Parathyroid adenoma (tissue), 2 donors: ENCODE results near the gene SLC35G4.
"Not testable (repeated sequence)": the region's sequence is repeated elsewhere in the genome, so short reads cannot be mapped to it uniquely, and the experiment has no call there.

ENCODE experiments used
- H2AFZ ChIP-seq: fragments of 300-600 bp; sonication (generic); one replicate; pipeline ENCODE4 v1.7.0; 2017; ENCODE audit warnings: antibody characterized with exemption, mild to moderate bottlenecking
- H3K27ac ChIP-seq: fragments of 300-600 bp; sonication (generic); one replicate; pipeline ENCODE4 v1.7.0; 2017
- H3K27me3 ChIP-seq: fragments of 300-600 bp; sonication (generic); one replicate; pipeline ENCODE4 v1.7.0; 2017; ENCODE audit warnings: low read length; ENCODE audit not compliant: control insufficient read depth, insufficient read depth
- H3K36me3 ChIP-seq: fragments of 300-600 bp; sonication (generic); one replicate; pipeline ENCODE4 v1.7.0; 2017; ENCODE audit warnings: low read length; ENCODE audit not compliant: control insufficient read depth, insufficient read depth
- H3K4me1 ChIP-seq: fragments of 300-600 bp; sonication (generic); one replicate; pipeline ENCODE4 v1.7.0; 2017; ENCODE audit warnings: control low read depth
- H3K4me2 ChIP-seq: fragments of 300-600 bp; sonication (generic); one replicate; pipeline ENCODE4 v1.7.0; 2017; ENCODE audit warnings: low read length
- H3K4me3 ChIP-seq: fragments of 300-600 bp; sonication (generic); one replicate; pipeline ENCODE4 v1.7.0; 2017; ENCODE audit warnings: low read depth, low read length
- H3K79me2 ChIP-seq: fragments of 300-600 bp; sonication (generic); one replicate; pipeline ENCODE4 v1.7.0; 2017; ENCODE audit warnings: control low read depth
- H3K9ac ChIP-seq: fragments of 300-600 bp; sonication (generic); one replicate; pipeline ENCODE4 v1.7.0; 2017; ENCODE audit warnings: mild to moderate bottlenecking
- H3K9me3 ChIP-seq: fragments of 300-600 bp; sonication (generic); one replicate; pipeline ENCODE4 v1.7.0; 2017; ENCODE audit warnings: low read length; ENCODE audit not compliant: control insufficient read depth
- TF ChIP-seq, protein P1 (sequence below): fragments of 300-600 bp; sonication (generic); IDR thresholded peaks from one replicate; pipeline ENCODE4 v1.7.0; 2017; ENCODE audit warnings: antibody characterized with exemption, mild to moderate bottlenecking
- donor health status: primary hyperparathyroidism.

SLC35G4 gene

DNA sequence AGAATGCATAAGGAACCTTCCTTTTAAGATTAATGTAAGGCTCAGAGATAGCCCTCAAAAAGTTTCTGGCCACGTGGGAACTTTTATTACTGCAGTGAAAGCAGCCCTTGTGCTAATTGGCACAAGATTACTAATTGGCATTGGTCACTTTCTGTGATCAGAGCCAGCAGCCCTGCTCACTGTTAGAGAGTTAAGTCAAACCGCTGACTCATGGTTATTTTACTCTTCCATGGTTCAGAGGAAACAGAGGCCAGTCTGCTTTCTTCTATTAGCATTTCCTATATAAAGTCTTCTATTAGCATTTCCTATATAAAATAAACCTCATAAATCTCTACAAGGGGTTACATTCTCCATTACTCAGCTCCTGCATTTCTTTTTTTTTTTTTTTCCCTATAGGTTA, 1.5 kb upstream of the SLC35G4 start:
- H3K4me1 ChIP-seq, result no peaks in the 10 kb centered on the region
- H3K4me2 ChIP-seq, result no peak overlapping the region
- TF ChIP-seq, protein P1, sequence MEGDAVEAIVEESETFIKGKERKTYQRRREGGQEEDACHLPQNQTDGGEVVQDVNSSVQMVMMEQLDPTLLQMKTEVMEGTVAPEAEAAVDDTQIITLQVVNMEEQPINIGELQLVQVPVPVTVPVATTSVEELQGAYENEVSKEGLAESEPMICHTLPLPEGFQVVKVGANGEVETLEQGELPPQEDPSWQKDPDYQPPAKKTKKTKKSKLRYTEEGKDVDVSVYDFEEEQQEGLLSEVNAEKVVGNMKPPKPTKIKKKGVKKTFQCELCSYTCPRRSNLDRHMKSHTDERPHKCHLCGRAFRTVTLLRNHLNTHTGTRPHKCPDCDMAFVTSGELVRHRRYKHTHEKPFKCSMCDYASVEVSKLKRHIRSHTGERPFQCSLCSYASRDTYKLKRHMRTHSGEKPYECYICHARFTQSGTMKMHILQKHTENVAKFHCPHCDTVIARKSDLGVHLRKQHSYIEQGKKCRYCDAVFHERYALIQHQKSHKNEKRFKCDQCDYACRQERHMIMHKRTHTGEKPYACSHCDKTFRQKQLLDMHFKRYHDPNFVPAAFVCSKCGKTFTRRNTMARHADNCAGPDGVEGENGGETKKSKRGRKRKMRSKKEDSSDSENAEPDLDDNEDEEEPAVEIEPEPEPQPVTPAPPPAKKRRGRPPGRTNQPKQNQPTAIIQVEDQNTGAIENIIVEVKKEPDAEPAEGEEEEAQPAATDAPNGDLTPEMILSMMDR, result no peak
- no peaks in the 10 kb centered on the region for H3K36me3 ChIP-seq
- H3K4me3 ChIP-seq, result no peak overlapping the region
- H2AFZ ChIP-seq, result no peak overlapping the region
- H3K27ac ChIP-seq, result no peak overlapping the region
- H3K79me2 ChIP-seq, result no peaks in the 10 kb centered on the region
- no peak overlapping the region for H3K9ac ChIP-seq
- H3K9me3 ChIP-seq, result no peaks in the 10 kb centered on the region
- no peaks in the 10 kb centered on the region for H3K27me3 ChIP-seq

DNA sequence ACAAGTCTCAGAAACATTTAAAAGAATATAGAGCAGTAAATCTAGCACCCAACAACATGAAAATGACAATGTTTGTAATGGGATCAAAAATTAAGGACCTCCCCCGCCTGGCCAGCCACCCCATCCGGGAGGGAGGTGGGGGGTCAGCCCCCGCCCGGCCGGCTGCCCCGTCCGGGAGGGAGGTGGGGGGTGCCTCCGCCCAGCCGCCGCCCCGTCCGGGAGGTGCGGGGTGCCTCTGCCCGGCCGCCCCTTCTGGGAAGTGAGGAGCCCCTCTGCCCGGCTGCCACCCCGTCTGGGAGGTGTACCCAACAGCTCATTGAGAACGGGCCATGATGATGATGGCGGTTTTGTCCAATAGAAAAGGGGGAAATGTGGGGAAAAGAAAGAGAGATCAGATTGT, 778 bp upstream of the SLC35G4 start:
- H3K27ac ChIP-seq, H3K9ac ChIP-seq, H3K27me3 ChIP-seq, H3K79me2 ChIP-seq, H3K9me3 ChIP-seq, H3K4me3 ChIP-seq, H3K4me1 ChIP-seq, H3K4me2 ChIP-seq, H3K36me3 ChIP-seq, H2AFZ ChIP-seq: not testable (repeated sequence)

DNA sequence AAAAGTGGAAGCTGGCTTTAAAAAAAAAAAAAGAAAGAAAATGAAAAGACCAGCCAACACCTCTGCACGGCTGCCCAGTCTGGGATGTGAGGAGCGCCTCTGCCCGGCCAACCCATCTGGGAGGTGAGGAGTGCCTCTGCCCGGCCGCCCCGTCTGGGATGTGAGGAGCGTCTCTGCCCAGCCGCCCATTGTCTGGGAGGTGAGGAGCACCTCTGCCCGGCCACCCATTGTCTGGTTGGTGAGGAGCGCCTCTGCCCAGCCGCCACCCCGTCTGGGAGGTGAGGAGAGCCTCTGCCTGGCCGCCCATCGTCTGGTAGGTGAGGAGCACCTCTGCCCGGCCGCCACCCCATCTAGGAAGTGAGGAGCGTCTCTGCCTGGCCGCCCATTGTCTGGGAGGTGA, 3.7 kb downstream of the SLC35G4 start:
- H3K4me2 ChIP-seq, H3K4me1 ChIP-seq, H3K36me3 ChIP-seq, H3K79me2 ChIP-seq, H3K9ac ChIP-seq, H3K27me3 ChIP-seq, H3K9me3 ChIP-seq, H3K27ac ChIP-seq, H2AFZ ChIP-seq, H3K4me3 ChIP-seq: not testable (repeated sequence)

DNA sequence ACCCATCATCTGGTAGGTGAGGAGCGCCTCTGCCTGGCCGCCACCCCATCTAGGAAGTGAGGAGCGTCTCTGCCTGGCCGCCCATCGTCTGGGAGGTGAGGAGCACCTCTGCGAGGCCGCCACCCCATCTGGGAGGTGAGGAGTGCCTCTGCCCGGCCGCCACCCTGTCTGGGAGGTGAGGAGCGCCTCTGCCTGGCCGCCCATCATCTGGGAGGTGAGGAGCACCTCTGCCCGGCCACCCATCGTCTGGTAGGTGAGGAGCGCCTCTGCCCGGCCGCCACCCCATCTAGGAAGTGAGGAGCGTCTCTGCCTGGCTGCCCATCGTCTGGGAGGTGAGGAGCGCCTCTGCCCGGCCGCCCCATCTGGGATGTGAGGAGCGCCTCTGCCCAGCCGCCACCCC, 4.2 kb downstream of the SLC35G4 start:
- H3K4me2 ChIP-seq, H3K9me3 ChIP-seq, H3K27me3 ChIP-seq, H3K27ac ChIP-seq, H3K4me1 ChIP-seq, H3K79me2 ChIP-seq, H3K9ac ChIP-seq, H2AFZ ChIP-seq, H3K36me3 ChIP-seq, H3K4me3 ChIP-seq: not testable (repeated sequence)

DNA sequence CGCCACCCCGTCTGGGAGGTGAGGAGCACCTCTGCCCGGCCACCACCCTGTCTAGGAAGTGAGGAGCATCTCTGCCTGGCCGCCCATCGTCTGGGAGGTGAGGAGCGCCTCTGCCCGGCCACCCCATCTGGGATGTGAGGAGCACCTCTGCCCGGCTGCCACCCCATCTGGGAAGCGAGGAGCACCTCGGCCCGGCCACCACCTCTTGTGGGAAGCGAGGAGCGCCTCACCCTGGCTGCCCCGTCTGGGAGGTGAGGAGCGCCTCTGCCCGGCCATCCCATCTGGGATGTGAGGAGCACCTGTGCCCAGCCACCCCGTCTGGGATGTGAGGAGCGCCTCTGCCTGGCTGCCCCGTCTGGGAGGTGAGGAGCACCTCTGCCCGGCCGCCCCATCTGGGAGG, 4.6 kb downstream of the SLC35G4 start:
- H3K9me3 ChIP-seq, H2AFZ ChIP-seq, H3K4me3 ChIP-seq, H3K27ac ChIP-seq, H3K9ac ChIP-seq, H3K4me1 ChIP-seq, H3K4me2 ChIP-seq, H3K27me3 ChIP-seq, H3K79me2 ChIP-seq, H3K36me3 ChIP-seq: not testable (repeated sequence)

DNA sequence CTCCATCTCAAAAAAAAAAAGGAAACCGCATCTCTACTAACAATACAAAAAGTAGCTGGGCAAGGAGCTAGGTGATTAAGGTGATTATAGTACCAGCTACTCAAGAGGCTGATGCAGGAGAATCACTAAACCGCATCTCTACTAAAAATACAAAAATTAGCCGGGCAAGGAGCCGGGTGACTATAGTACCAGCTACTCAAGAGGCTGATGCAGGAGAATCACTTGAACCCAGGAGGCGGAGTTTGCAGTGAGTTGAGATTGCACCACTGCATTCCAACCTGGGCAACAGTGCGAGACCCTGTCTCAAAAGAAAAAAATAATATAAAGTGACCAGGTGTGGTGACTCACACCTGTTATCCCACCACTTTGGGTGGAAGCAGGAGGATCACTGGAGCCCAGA, 5.6 kb downstream of the SLC35G4 start:
- not testable (repeated sequence) for H3K4me3 ChIP-seq, H3K9ac ChIP-seq, H3K9me3 ChIP-seq, H3K36me3 ChIP-seq, H3K4me1 ChIP-seq, H3K79me2 ChIP-seq, H3K27ac ChIP-seq, H3K4me2 ChIP-seq, H3K27me3 ChIP-seq, H2AFZ ChIP-seq

DNA sequence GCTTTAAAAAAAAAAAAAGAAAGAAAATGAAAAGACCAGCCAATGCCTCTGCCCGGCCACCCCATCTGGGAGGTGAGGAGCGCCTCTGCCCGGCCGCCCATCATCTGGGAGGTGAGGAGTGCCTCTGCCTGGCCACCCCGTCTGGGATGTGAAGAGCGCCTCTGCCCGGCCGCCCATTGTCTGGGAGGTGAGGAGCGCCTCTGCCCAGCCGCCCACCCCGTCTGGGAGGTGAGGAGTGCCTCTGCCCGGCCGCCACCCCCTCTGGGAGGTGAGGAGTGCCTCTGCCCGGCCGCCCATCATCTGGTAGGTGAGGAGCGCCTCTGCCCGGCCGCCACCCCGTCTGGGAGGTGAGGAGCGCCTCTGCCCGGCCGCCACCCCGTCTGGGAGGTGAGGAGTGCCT, 37.9 kb downstream of the SLC35G4 start:
- H3K36me3 ChIP-seq, H3K4me3 ChIP-seq, H2AFZ ChIP-seq, H3K27ac ChIP-seq, H3K79me2 ChIP-seq, H3K9ac ChIP-seq, H3K9me3 ChIP-seq, H3K27me3 ChIP-seq, H3K4me2 ChIP-seq, H3K4me1 ChIP-seq: not testable (repeated sequence)

DNA sequence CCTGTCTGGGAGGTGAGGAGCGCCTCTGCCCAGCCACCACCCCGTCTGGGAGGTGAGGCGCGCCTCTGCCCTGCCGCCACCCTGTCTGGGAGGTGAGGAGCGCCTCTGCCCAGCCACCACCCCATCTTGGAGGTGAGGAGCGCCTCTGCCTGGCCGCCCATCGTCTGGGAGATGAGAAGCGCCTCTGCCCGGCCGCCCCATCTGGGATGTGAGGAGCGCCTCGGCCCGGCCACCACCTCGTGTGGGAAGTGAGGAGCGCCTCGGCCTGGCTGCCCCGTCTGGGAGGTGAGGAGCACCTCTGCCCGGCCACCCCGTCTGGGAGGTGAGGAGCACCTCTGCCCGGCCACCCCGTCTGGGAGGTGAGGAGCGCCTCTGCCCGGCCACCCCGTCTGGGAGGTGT, 38.4 kb downstream of the SLC35G4 start:
- H2AFZ ChIP-seq, H3K9me3 ChIP-seq, H3K9ac ChIP-seq, H3K4me3 ChIP-seq, H3K4me1 ChIP-seq, H3K36me3 ChIP-seq, H3K4me2 ChIP-seq, H3K27ac ChIP-seq, H3K27me3 ChIP-seq, H3K79me2 ChIP-seq: not testable (repeated sequence)
